Measurements from ENCODE around the gene KRTAP10-8.
"Not testable (repeated sequence)": the region's sequence is repeated elsewhere in the genome, so short reads cannot be mapped to it uniquely, and the experiment has no call there.

Gene KRTAP10-8

DNA sequence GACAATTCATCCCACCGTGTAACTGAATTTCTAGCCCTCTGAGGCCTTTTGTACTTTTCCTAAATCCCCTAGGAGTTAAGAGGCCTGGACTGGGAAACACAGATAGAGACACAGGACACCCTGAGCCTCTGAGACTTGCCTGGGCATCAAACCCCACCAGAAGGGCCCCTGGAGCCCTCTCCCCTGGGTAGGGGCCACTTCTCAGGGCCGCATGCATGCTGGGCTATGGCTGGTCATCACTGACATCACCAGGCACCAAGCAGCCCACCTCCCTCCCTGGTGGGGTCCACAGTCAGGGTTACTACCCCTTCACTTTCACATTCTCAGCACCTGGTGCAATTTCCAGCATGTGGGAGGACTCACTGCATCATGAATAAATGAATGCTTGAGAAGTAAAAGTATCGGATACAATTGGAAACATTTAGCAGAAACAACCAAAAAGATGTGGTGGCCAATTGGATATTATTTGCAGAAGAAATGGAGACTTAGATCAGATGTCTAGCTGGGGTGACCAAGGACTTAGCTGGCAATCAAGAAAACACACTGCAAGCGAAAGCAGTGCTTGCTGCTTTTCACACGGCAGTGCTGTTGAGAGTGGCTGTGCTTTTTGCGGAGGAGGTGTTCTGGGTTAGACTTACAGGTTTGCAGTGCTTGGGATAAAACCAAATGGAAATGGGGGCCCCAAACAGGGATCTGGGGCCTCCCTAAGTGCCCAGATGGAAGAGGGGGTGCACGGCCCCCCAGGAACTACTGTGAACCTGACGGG lies 12.4 kb upstream of the KRTAP10-8 start:
- no peak for DNase-seq (ENCODE audit: low read depth, low spot score)

DNA sequence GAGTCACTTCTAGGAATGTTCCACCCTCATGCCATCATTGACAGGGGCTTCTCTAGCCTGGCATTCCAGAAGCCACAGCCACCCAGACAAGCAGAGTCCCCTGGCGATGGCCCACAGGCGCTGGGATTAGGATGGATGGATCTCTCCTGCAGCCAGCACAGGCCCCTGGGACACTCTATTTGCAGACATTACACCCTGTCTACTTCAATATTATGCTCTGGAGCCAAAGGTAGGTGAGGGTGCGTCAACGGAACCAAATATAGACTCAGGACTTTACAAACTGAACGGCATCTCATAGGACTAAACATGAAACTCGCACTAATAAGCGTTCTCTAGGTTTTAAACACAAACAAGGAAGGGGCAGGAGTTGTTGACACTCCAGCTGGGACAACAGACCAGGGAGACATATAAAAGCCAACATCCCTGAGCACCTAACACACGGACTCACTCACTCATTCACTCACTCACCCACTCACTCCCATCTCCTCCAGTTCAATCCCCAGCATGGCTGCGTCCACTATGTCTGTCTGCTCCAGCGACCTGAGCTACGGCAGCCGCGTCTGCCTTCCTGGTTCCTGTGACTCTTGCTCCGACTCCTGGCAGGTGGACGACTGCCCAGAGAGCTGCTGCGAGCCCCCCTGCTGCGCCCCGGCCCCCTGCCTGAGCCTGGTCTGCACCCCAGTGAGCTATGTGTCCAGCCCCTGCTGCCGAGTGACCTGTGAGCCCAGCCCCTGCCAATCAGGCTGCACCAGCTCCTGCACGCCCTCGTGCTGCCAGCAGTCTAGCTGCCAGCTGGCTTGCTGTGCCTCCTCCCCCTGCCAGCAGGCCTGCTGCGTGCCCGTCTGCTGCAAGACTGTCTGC lies 11.5 kb upstream of the KRTAP10-8 start, which contains the start of gene KRTAP10-7:
TSS of gene KRTAP10-7 (plus strand) at position 480 of the 861 bp plus-strand sequence. CDS start at position 505, 25 bp downstream.
- not testable (repeated sequence) for DNase-seq (ENCODE audit: low read depth, low spot score)

DNA sequence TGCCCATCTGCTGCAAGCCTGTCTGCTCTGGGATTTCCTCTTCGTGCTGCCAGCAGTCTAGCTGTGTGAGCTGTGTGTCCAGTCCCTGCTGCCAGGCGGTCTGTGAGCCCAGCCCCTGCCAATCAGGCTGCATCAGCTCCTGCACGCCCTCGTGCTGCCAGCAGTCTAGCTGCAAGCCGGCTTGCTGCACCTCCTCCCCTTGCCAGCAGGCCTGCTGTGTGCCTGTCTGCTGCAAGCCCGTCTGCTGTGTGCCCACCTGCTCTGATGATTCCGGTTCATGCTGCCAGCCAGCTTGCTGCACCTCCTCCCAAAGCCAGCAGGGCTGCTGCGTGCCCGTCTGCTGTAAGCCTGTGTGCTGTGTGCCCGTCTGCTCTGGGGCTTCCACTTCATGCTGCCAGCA lies 10.8 kb upstream of the KRTAP10-8 start:
- DNase-seq (ENCODE audit: low read depth, low spot score), result not testable (repeated sequence)

DNA sequence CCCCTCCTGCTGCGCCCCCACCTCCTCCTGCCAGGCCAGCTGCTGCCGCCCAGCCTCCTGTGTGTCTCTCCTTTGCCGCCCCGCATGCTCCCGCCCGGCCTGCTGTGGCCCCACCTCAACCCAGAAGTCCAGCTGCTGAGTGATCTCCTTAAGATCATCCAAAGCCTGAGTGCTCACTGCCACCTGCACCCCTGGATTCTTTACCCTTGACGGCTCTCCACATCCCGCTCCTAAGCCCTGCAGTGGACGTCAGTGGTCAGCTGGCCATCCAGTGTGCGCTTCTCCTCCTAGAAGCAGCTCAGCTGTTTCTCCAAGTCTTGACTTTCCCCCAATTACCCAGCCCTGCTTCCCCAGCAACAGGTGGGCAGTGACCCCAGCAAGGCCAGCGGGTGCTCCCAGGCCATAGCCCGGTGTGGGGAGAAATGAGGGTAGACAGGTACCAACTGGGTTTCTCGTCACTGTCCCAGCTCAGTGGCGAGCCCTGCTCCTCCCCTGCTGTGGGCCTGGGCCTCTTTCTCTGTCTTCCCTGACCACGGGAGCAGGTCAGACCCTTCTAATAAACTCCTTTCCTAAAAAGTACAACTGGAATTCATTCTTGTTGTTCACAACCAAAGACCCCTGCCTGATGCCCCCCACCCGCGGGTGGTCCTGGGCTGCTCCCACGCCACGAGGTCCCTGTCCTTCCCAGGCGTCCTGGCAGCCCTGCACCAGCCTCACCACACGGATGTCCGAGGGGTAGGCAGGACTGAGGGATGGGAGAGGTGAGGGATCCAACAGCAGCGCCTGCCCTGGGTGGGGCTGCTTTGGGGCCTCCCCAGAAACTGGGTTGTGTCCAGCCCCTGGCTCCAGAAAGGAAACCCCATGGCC lies 10.1 kb upstream of the KRTAP10-8 start:
- no peak for DNase-seq (ENCODE audit: low read depth, low spot score)

DNA sequence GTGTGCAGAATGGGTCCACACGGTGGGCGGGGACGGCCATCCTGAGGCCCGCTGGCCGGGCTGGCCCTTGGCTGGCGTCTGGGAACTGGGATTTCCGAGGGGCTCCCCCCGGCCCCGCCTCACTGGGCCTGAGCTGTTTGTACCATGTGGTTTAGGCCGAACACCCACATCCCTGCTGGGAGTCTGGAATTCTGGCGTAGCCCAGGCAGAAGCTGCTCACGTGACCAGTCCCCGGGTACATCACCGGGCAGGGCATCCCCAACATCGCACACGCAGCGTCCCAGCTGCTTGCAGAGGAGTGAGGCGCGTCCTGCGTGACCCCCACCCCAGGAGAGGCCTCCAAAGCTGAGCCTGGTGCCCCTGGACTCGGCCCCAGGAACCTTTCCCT lies 9.4 kb upstream of the KRTAP10-8 start:
- no peak for DNase-seq (ENCODE audit: low read depth, low spot score)

DNA sequence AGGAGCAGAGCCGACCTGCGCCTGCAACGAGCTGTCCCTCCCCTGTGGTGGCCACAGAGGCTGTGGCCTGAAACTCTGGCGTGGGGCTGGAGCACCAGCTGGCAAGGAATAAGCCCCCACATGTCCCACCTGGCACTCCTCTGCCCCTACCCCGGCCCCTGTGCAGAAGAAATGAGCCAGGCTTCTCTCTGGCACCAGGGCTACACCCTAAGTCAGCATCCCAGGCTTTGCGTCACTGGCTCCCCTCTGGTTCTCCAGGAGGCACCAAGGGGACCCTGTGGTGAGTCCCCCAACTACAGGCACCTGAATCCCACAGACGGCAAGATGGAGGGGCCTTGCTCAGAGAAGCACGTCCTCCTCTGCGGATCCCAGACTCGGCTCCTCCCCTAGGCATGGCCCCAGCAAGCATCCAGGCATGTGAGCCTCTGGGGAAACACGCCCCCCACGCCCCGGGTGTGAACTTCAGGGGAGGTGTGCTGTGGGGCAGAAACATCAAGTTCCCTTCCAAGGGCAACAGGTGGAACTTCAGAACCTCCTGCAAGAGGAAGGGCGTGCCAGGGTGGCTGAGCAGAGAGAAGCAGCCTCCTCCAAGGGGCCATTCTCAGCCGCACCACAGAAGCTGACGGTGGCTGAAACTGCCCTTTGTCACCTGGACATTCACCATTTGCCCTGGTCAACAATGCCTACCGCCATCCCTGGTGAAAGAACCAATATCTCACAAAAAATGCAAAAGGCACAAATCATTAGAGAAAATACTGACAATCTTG lies 8.6 kb upstream of the KRTAP10-8 start:
- DNase-seq (ENCODE audit: low read depth, low spot score), result no peak

DNA sequence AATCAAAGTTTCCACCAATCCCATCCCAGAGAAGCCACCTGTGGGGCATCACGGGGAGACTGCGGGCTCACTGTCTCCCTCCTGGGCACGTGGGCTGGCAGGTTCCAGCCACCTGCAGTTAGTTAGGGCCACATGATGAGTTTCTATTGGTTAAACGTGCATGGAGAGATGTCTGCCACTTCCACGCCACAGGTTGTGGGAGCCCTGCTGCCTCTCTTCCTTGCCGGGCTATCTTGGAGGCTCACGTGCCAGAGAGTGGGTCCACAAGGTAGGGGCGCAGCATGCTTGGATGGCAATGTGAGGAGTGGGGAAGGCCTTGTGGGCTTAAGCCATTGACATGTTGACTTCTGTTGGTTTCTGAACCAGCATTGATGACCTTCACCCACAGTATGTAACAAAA lies 8.0 kb upstream of the KRTAP10-8 start:
- DNase-seq (ENCODE audit: low read depth, low spot score), result no peak

DNA sequence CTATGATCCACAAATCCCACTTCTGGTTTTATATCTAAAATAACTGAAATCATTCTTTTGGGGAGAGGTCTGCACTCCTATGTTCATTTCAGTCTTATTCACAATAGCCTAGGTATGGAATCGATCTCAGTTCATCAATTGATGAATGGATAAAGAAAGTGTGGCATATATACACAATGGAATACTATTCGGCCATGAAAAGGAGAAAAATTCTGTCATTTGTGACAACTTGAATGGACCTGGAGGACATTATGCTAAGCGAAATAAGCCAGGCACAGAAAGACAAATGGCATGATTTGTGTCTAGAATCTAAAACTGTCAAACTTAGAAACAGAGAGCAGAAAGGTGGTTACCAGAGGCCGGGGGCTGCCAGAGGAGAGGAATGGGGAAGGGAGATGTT lies 5.4 kb upstream of the KRTAP10-8 start:
- DNase-seq (ENCODE audit: low read depth, low spot score), result no peak

DNA sequence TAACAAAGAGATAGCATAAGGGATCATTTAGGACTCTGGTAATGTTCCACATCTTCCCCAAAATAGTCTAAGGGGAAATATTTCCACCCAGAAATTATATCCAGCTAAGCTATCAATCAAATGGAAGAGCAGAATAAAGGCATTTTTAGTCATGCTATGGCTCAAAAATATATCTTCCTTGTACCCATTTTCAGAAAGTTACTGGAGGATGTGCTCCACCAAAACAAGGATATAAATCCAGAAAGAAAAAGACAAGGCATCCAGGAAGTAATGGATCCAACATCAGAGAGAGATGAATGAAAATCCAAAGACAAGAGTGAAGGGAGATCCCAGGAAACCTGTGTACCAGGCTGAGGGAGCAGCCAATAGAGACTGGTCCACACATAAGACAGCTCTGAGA lies 2.7 kb upstream of the KRTAP10-8 start:
- no peak for DNase-seq (ENCODE audit: low read depth, low spot score)

DNA sequence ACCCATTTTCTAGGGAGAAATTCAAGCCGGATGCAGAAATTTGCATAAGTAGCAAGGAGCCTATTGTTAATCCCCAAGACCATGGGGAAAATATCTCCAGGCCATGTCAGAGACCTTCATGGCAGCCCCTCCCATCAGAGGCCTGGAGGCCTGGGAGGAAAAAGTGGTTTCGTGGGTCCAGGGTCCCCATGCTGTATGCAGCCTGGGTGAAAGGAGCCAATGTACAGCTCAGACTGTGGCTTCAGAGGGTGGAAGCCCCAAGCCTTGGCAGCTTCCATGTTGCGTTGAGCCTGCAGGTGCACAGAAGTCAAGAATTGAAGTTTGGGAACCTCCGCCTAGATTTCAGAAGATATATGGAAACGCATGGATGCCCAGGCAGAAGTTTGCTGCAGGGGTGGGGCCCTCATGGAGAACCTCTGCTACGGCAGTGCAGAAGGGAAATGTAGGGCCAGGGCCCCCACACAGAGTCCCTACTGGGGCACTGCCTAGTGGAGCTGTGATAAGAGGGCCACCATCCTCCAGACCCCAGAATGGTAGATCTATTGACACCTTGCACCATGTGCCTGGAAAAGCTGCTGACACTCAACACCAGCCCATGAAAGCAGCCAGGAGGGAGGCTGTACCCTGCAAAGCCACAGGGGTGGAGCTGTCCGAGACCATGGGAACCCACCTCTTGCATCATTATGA lies 1.6 kb upstream of the KRTAP10-8 start:
- not testable (repeated sequence) for DNase-seq (ENCODE audit: low read depth, low spot score)

DNA sequence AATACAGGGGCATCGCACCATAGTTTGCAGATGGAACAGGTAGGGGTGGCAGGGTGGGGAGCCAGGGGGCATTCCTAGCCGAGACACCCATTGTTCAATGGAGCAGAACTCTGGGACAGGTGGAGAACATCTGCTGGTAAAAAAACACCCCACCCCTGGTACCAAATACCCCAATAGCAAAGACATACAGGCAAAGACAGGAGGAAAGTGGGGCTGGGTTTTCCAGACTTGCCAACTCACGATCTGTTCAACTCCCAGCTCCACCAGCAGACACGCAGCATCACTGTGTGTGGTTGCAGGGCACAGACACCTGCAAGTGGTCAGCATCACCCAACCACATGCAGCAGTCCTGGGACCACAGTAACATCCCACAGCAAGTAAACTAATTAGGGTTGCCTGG lies 328 bp upstream of the KRTAP10-8 start:
- no peak for DNase-seq (ENCODE audit: low read depth, low spot score)

DNA sequence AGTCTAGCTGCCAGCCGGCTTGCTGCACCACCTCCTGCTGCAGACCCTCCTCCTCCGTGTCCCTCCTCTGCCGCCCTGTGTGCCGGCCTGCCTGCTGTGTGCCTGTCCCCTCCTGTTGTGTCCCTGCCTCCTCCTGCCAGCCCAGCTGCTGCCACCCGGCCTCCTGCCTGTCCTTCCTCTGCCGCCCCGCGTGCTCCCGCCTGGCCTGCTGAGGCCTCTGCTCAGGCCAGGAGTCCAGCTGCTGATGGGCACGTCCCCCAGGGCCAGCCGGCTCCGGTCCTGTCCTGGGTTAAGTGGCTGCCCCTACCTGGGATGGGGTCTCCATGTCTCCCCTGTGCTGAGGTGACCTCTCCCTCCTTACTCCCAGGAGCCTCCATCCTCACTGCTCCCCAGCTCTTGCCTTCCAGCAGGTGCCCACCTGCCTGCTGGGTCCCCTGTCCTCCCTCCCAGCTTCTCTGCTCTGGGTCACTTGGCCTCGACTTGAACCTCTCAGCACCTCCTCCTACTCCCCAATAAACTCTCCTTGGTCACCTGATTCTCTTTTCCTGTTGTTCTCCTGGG lies 870 bp downstream of the KRTAP10-8 start:
- DNase-seq (ENCODE audit: low read depth, low spot score), result no peak

DNA sequence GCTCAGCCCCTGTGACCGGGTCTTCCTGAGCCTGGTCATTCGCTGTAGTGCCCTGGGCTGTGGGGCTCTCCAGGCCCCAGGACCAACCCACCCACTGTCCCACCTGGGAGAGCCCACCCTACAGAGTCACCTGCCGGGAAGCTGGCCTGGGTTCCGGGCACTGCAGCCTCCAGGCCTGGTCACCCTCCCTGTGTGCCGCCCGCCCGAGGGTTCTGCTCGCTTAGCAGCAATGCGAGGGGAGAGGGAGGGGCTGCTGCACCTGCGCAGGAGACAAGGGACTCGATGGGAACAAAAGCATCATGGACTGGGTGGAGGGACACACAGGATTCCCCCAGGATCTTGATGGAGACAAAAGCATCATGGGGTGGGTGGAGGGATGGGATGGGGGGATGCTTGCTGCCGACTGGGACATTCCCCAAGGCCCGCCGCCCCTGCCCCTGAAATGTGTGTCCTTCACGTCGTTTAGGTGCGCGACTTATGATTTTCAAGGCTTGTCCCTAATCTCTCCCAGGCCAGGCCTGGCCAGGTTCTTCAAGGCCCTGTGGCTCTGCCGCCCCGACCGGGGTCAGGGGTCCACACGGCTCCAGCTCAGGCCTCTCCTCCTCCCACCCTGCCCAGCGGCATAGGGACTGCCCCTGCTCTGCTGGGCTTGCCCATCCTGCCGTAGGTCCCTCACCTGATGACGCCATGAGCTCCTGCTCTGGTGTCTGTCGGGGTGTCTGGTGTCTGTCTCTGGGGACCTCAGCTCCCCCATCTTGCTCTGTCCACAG lies 1.7 kb downstream of the KRTAP10-8 start:
- DNase-seq (ENCODE audit: low read depth, low spot score), result no peak

DNA sequence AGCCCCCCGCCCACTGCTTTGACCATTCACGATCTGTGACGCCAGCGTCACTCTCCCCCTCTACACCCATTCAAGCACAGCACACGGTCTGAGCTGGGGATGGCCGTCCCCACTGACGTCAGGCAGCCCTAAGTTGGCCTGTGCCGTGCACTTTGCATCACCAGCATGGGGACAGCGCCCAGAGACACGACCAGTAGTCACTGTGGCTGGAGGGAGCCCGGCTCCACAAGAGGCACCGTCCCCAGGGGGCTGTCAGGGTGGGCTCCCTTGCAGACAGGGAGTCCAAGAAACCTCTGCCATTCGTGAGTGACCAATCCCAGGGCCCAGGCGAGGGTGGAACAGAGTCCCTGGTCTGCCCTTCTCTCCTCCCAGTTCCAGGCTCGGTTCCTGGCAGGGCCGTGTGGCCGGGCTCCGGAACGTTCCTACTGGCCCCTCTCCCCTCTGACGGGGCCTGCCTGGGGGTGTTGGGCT lies 2.3 kb downstream of the KRTAP10-8 start:
- DNase-seq (ENCODE audit: low read depth, low spot score), result no peak

DNA sequence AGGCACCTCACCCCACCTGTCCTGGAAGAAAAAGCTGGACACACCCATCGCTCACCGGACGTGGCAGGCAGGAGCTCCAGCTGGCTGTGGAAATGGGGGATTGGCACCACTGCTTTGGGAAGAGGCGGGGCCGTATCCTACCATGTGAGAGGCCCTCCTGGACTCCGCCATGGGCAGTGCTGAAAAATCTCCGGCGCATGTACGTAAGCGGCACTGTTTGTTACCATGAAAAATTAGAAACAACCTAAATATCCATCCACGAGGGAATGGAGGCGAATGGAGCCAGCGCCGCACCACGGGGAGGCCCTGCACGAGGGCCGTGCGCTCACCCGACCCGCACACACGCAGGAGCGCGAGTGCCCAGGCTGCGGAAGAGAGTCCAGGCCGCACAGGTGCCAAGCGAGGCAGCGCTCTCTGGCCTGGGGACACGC lies 3.1 kb downstream of the KRTAP10-8 start:
- no peak for DNase-seq (ENCODE audit: low read depth, low spot score)

DNA sequence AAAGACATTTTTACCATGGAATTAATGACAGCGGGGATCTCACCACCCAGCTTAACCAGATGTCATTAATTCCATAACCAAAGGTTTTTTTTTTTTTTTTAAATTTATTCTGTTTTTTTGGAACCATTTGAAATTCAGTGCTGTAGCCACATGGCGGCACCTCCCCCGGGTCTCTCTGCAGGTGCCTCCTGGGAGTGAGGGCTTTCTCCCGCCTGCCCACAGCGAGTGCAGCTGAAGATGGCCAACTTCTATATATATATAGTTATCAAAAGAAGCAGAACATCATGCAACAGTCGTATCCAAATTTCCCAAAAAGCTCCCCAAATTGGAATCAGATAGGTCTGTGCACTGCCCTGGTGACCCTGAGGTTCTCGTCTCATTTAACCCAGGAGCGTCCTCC lies 3.6 kb downstream of the KRTAP10-8 start:
- DNase-seq (ENCODE audit: low read depth, low spot score), result no peak

DNA sequence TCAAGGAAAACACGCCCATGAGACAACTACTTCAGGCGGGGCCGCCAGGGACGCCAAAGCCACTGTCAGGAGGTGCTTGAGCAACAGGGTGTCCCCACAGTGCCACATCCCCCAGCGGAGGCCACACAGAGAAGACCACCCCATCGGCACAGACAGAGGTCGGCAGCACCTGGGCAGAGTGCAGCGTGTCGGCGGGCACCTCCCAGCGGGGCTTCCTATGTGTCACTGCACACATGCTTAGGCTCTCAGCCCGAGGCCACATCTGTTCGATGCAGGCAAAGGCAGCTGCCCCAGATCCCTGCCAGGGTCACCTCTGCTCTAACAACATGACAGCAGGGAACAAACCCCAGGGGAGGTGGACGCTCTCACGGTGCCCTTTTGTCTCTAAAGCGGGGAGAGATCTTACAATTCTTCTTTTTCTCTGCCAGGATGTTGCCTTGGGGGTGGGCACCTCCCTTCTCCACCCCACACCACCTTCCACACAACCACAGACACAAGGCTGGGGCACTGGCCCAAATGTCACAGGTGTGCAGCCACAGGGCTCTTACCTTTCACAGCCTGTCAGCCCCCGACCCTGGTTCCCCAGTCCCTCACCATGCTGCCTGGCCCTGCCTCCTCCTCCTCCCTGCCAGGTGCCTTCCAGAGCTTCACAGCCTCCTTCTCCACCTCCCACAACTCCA lies 4.2 kb downstream of the KRTAP10-8 start:
- DNase-seq (ENCODE audit: low read depth, low spot score), result no peak

DNA sequence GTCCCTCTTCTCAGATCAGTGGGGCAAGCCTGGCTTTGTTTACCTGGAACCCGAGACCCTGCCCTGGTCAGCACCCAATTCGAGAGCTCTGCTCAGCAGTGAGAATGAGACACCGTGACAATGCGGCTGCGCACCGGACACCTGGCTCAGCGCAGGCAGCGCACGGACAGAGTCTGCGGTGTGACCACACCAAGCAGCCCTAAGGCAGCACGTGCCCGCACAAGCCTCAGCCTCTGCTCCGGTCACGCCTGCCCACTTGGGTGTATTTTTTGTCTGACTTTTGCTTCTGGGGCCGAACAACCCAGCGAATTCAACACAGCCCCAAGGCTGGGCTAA lies 4.7 kb downstream of the KRTAP10-8 start:
- no peak for DNase-seq (ENCODE audit: low read depth, low spot score)

DNA sequence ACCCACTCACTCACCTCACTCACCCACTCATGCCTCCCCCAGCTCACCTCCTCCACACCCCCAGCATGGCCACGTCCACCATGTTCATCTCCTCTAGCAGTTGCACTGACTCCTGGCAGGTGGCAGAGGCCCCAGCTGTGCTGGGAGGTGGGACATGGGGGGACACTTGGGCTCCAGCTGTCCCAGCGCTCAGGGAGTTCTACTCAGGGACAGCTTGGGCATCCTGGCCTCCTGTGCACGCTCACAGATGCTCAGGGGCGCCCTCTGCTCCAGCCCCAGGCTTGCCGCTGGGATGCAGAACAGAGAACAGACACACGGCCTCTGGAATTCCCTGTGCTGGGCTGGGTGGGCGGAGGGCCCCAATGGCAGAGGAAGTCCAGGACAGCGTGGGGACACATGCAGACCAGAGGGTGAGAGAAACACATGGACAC lies 5.2 kb downstream of the KRTAP10-8 start:
- no peak for DNase-seq (ENCODE audit: low read depth, low spot score)
